ENCODE data around the gene VPS52.

Gene VPS52

GRCh38 chr6:33236852-33237251, 34.8 kb downstream of the VPS52 start:
- no peak for TF ChIP-seq CREB1 (IDR thresholded peaks at IDR 0.05; ENCODE audit: low read depth)
- no peak for TF ChIP-seq RAD21 (IDR thresholded peaks at IDR 0.05; ENCODE audit: low read depth)
- TF ChIP-seq FOXM1 (IDR thresholded peaks at IDR 0.05; ENCODE audit: borderline replicate concordance, low read depth) = no peak
- TF ChIP-seq, protein P1, sequence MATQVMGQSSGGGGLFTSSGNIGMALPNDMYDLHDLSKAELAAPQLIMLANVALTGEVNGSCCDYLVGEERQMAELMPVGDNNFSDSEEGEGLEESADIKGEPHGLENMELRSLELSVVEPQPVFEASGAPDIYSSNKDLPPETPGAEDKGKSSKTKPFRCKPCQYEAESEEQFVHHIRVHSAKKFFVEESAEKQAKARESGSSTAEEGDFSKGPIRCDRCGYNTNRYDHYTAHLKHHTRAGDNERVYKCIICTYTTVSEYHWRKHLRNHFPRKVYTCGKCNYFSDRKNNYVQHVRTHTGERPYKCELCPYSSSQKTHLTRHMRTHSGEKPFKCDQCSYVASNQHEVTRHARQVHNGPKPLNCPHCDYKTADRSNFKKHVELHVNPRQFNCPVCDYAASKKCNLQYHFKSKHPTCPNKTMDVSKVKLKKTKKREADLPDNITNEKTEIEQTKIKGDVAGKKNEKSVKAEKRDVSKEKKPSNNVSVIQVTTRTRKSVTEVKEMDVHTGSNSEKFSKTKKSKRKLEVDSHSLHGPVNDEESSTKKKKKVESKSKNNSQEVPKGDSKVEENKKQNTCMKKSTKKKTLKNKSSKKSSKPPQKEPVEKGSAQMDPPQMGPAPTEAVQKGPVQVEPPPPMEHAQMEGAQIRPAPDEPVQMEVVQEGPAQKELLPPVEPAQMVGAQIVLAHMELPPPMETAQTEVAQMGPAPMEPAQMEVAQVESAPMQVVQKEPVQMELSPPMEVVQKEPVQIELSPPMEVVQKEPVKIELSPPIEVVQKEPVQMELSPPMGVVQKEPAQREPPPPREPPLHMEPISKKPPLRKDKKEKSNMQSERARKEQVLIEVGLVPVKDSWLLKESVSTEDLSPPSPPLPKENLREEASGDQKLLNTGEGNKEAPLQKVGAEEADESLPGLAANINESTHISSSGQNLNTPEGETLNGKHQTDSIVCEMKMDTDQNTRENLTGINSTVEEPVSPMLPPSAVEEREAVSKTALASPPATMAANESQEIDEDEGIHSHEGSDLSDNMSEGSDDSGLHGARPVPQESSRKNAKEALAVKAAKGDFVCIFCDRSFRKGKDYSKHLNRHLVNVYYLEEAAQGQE (IDR thresholded peaks at IDR 0.05; ENCODE audit: low read depth) = no peak

DNA sequence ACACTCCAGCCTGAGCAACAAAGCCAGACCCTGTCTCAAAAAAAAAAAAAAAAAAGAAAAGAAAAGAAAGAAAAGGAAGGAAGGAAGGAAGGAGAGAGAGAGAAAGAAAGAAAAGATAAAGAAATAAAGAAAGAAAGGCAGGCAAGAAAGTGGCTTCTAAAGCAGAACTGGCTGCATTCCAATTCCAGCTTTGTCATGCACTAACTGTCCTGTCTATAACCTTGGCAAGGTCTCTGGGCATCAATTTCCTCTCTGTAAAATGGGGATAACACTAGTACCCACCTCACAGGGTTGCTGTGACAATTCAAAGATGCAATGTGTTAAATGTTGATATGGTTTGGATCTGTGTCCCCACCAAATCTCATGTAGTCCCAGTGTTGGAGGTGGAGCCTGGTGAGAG, 35.3 kb downstream of the VPS52 start:
- TF ChIP-seq NFIC (IDR thresholded peaks at IDR 0.05) = no peak
- TF ChIP-seq TEAD4 (IDR thresholded peaks at IDR 0.05) = no peak
- TF ChIP-seq MAX (IDR thresholded peaks at IDR 0.05) = no peak
- TF ChIP-seq EP300 (IDR thresholded peaks at IDR 0.05; ENCODE audit: borderline replicate concordance) = no peak
- no peak for TF ChIP-seq ZBTB7A (IDR thresholded peaks at IDR 0.05; ENCODE audit: low read depth)
- TF ChIP-seq CREB1 (IDR thresholded peaks at IDR 0.05; ENCODE audit: low read depth) = no peak
- no peak for TF ChIP-seq RAD21 (IDR thresholded peaks at IDR 0.05; ENCODE audit: low read depth)
- TF ChIP-seq USF1 (IDR thresholded peaks at IDR 0.05) = no peak
- no peak for TF ChIP-seq EGR1 (IDR thresholded peaks at IDR 0.05)
- no peak for TF ChIP-seq TCF12 (IDR thresholded peaks at IDR 0.05; ENCODE audit: low read depth)
- TF ChIP-seq, protein P1 (IDR thresholded peaks at IDR 0.05; ENCODE audit: low read depth) = no peak
- TF ChIP-seq FOXM1 (IDR thresholded peaks at IDR 0.05; ENCODE audit: borderline replicate concordance, low read depth) = no peak
- no peak for TF ChIP-seq TAF1 (IDR thresholded peaks at IDR 0.05; ENCODE audit: low read depth)
- TF ChIP-seq CEBPB (IDR thresholded peaks at IDR 0.05) = no peak
- TF ChIP-seq YY1 (IDR thresholded peaks at IDR 0.05; ENCODE audit: low read depth) = no peak

GRCh38 chr6:33235221-33235634, 36.4 kb downstream of the VPS52 start:
- no peak for TF ChIP-seq FOXM1 (IDR thresholded peaks at IDR 0.05; ENCODE audit: borderline replicate concordance, low read depth)

- TF ChIP-seq USF1 (IDR thresholded peaks at IDR 0.05) (no peak), RAD21 (IDR thresholded peaks at IDR 0.05; ENCODE audit: low read depth) (no peak), FOXM1 (IDR thresholded peaks at IDR 0.05; ENCODE audit: borderline replicate concordance, low read depth) (no peak), TAF1 (IDR thresholded peaks at IDR 0.05; ENCODE audit: low read depth) (no peak), NFIC (IDR thresholded peaks at IDR 0.05) (no peak)
- TF ChIP-seq, protein P1 (IDR thresholded peaks at IDR 0.05; ENCODE audit: low read depth) = no peak
Measured at GRCh38 chr6:33217681-33218080, 54.0 kb downstream of the VPS52 start.

DNA sequence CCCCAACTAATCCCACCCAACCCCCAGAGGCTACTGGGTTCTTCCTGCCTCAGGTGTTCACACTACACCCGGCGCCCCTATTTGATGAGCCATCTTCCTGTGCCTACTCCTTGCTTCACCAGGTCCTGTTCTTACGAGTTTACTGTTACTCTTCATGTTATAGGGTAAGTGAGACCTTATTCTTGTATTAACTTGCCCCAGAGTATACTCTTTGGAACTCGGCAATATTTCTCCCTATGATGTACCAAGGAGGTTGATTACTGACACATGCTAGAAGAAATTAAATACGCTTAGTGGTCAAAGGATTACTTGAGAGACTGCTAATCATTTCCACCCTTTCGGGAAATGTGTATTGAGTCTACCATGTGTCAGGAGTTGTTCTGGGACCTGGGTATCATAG, 54.4 kb downstream of the VPS52 start:
- no peak for TF ChIP-seq YY1 (IDR thresholded peaks at IDR 0.05; ENCODE audit: low read depth)
- no peak for TF ChIP-seq CEBPB (IDR thresholded peaks at IDR 0.05)
- TF ChIP-seq, protein P1 (IDR thresholded peaks at IDR 0.05; ENCODE audit: low read depth) = no peak
- TF ChIP-seq RAD21 (IDR thresholded peaks at IDR 0.05; ENCODE audit: low read depth) = no peak
- no peak for TF ChIP-seq CREB1 (IDR thresholded peaks at IDR 0.05; ENCODE audit: low read depth)
- no peak for TF ChIP-seq EP300 (IDR thresholded peaks at IDR 0.05; ENCODE audit: borderline replicate concordance)
- TF ChIP-seq TEAD4 (IDR thresholded peaks at IDR 0.05) = no peak
- TF ChIP-seq USF1 (IDR thresholded peaks at IDR 0.05) = no peak
- no peak for TF ChIP-seq ZBTB7A (IDR thresholded peaks at IDR 0.05; ENCODE audit: low read depth)
- no peak for TF ChIP-seq MAX (IDR thresholded peaks at IDR 0.05)
- no peak for TF ChIP-seq EGR1 (IDR thresholded peaks at IDR 0.05)
- TF ChIP-seq NFIC (IDR thresholded peaks at IDR 0.05) = no peak
- no peak for TF ChIP-seq TCF12 (IDR thresholded peaks at IDR 0.05; ENCODE audit: low read depth)
- no peak for TF ChIP-seq FOXM1 (IDR thresholded peaks at IDR 0.05; ENCODE audit: borderline replicate concordance, low read depth)
- no peak for TF ChIP-seq TAF1 (IDR thresholded peaks at IDR 0.05; ENCODE audit: low read depth)

All from Ishikawa (cell line).